22Rv1 (cell line): ENCODE data around the gene FBXO8.

Experiments
- ZFX ChIP-seq: fragments of 450-650 bp; IDR thresholded peaks from 2 replicates; pipeline ENCODE4 v1.6.1; 2017; ENCODE audit warnings: antibody characterized with exemption, borderline replicate concordance
- TF ChIP-seq, protein P1 (sequence below): fragments of 450-650 bp; IDR thresholded peaks from 2 replicates; pipeline ENCODE4 v1.5.1; 2017; ENCODE audit warnings: mild to moderate bottlenecking

DNA sequence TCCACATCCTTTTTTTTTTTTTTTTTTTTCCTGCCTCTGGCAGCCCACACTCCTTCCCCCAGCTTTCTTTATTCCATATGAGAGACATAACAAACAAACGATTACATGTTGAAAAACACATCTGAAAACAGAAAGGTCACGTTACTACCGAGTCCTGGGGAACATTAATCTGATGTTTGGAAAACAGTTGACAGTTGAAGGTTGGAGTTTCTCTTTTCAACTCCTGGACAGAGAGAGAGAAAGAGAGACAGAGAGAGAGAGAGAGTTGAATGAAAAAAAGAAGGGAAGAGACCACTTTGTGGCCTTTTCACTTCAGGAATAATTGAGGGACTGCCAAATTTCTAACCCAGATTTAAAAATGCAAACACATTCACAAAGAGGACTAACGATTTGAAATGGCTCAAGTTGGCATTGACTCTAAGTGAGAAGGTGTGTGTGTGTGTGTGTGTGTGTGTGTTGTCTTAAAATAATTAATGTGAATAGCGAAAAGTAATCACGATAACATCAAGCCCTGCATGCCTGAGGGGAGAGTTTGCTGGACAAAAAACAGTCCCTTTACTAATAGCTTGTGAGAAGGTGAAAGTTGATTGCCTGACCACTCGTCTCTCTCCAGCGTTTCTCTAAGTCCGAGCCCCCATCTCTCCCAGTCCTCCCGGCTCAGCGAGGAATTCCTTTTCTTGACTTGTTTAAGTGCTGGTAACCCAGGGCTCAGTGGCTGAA lies 67.3 kb downstream of the FBXO8 start:
- TF ChIP-seq, protein P1, sequence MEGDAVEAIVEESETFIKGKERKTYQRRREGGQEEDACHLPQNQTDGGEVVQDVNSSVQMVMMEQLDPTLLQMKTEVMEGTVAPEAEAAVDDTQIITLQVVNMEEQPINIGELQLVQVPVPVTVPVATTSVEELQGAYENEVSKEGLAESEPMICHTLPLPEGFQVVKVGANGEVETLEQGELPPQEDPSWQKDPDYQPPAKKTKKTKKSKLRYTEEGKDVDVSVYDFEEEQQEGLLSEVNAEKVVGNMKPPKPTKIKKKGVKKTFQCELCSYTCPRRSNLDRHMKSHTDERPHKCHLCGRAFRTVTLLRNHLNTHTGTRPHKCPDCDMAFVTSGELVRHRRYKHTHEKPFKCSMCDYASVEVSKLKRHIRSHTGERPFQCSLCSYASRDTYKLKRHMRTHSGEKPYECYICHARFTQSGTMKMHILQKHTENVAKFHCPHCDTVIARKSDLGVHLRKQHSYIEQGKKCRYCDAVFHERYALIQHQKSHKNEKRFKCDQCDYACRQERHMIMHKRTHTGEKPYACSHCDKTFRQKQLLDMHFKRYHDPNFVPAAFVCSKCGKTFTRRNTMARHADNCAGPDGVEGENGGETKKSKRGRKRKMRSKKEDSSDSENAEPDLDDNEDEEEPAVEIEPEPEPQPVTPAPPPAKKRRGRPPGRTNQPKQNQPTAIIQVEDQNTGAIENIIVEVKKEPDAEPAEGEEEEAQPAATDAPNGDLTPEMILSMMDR = no peak
- no peak for TF ChIP-seq ZFX
